Stimulated activated naive CD4-positive, alpha-beta T cell (primary cell): ENCODE measurements around the gene MND1.
A peak's percentile ranks its signal among the peaks of the same experiment; 100 is the strongest.
"Not testable (repeated sequence)": the region's sequence is repeated elsewhere in the genome, so short reads cannot be mapped to it uniquely, and the experiment has no call there.

ENCODE experiments used
- DNase-seq, 6 experiments: peaks; one replicate each; lab custom pipeline; 2025; lab: John Stamatoyannopoulos, UW

Gene MND1

GRCh38 chr4:153440475-153440874 lies 96.0 kb downstream of the MND1 start:
- no peak for DNase-seq

GRCh38 chr4:153447175-153447905 lies 102.9 kb downstream of the MND1 start:
- no peak for DNase-seq

GRCh38 chr4:153448003-153448731 lies 103.7 kb downstream of the MND1 start:
- no peak for DNase-seq

GRCh38 chr4:153449338-153449737 lies 104.8 kb downstream of the MND1 start:
- no peak for DNase-seq

GRCh38 chr4:153450544-153450917 lies 106.0 kb downstream of the MND1 start:
- DNase-seq, result peak in 1 of 6 experiments; percentile 21

GRCh38 chr4:153451145-153451544 lies 106.7 kb downstream of the MND1 start:
- not testable (repeated sequence) for DNase-seq

GRCh38 chr4:153451911-153452657 lies 107.6 kb downstream of the MND1 start:
- DNase-seq, result no peak

- DNase-seq, result no peak
These were observed 108.3 kb downstream of the MND1 start for GRCh38 chr4:153452658-153453378.

- DNase-seq, result no peak
These were observed 108.9 kb downstream of the MND1 start for GRCh38 chr4:153453402-153453801.

GRCh38 chr4:153458969-153459368 lies 114.5 kb downstream of the MND1 start:
- no peak for DNase-seq

- not testable (repeated sequence) for DNase-seq
These were observed 117.1 kb downstream of the MND1 start for GRCh38 chr4:153461549-153461948.

- no peak for DNase-seq
These were observed 119.6 kb downstream of the MND1 start for GRCh38 chr4:153464068-153464467.
